ENCODE measurements around the gene SGMS1. TPM values are rescaled to one million over a fixed set of nuclear protein-coding genes. Genes with fewer than 3 reads are reported as not detected.
A peak's percentile ranks its signal among the peaks of the same experiment; 100 is the strongest.
"Not testable (repeated sequence)": the region's sequence is repeated elsewhere in the genome, so short reads cannot be mapped to it uniquely, and the experiment has no call there.

Gene SGMS1
- total RNA-seq, 1 donor = 68.0 TPM

DNA sequence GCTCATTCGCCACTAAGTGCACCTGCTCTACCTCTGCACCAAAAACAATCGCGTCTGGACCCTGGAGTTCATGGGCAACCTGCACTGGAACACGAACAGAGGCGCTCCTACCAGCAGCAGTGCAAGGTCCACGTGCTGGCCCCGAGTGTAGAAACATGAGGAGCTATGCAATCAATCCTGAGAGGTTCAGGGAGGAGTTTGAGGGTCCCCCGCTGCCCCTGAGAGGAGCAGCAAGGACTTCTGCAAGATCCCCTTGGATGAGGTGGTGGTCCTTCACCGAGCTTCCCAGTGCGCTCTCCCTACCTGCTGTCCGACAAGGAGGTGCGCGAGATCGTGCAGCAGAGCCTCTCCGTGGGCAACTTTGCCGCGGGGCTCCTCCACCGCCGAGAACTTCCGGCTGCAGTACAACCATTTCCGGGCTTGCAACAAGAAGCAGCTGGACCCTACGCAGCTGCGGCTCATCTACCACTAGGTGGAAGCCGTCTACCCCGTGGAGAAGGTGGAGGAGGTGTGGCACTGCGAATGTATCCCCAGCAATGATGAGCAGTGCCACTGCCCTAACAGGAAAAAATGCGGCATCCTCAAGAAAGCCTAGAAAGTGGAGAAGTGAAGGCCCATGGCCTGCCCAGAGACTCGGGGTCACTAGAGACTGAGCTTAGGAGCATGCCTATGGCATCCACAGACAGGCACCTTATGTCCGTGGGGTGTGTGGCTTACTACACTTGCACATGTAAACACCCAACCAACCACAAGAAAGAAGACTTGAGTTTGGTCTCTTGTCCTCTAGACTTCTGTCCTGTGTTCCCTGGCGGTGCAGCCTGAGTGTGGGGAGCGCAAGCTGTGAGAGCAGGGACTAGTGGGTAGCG lies 36.3 kb upstream of the SGMS1 start:
- H2AFZ ChIP-seq (ENCODE audit: low read length) = peak overlapping the region; percentile 82
- peak overlapping the region; percentile 51 for H3K4me2 ChIP-seq (ENCODE audit: insufficient read depth, low read length)

DNA sequence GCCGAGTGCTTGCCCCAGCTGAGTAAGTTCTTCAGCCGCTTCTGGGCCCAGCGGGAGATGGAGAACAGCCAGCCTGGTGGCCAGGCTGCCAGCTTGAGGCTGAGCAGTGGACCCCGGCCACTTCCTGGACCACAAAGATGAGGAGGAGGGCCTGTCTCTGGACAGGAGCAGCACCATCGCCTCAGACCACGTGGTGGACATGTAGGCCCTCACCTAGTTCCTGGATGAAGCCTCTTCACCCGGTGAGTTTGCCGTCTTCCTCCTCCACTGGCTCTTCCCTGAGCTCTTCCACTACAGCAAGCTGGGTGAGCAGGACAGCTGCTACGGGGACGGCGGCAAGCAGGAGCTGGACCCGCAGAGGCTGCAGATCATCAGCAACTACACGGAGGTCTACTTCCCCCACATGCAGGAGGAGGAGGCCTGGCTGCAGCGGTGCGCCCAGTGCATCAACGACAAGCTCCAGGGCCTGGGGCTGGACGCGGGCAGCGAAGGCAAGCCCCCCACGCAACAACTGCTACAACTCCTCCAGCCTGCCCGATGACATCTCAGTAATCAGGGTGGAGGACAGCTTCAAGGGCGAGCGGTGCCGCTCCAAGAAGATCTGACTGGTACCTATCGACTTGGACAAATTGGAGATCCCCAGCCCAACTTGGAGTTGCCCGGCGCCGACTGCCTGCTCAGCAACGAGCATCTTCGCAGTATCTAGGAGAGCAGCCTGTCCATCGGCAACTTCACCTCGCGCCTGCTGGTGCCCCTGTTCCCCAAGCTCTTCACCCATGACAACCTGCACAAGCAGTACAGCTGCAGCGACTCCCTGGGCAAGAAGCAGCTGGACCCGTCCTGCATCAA lies 35.5 kb upstream of the SGMS1 start:
- H3K36me3 ChIP-seq (ENCODE audit: insufficient read depth, low read length); H3K9me3 ChIP-seq (ENCODE audit: low read depth, low read length); DNase-seq (ENCODE audit: insufficient read length, low spot score, missing footprints); H3K79me2 ChIP-seq (ENCODE audit: insufficient read depth, low read length); H3K27me3 ChIP-seq (ENCODE audit: insufficient read depth, low read length); H4K20me1 ChIP-seq (ENCODE audit: insufficient read depth, low read length); H3K27ac ChIP-seq (ENCODE audit: low read depth, low read length); H3K4me1 ChIP-seq (ENCODE audit: insufficient read depth, low read length): not testable (repeated sequence)
- Histone ChIP-seq H3K4me3 (ENCODE audit: insufficient read depth, low read length) (peak overlapping the region; percentile 60), H2AFZ (ENCODE audit: low read length) (peak overlapping the region; percentile 82), H3K4me2 (ENCODE audit: insufficient read depth, low read length) (peak overlapping the region; percentile 51)

More for the DNA sequence above, 36.3 kb upstream of the SGMS1 start:
- not testable (repeated sequence) for H3K27me3 ChIP-seq (ENCODE audit: insufficient read depth, low read length); H3K9me3 ChIP-seq (ENCODE audit: low read depth, low read length); H3K4me1 ChIP-seq (ENCODE audit: insufficient read depth, low read length); H3K79me2 ChIP-seq (ENCODE audit: insufficient read depth, low read length); H3K36me3 ChIP-seq (ENCODE audit: insufficient read depth, low read length); H3K27ac ChIP-seq (ENCODE audit: low read depth, low read length); DNase-seq (ENCODE audit: insufficient read length, low spot score, missing footprints); H4K20me1 ChIP-seq (ENCODE audit: insufficient read depth, low read length)
- peak overlapping the region; percentile 60 for H3K4me3 ChIP-seq (ENCODE audit: insufficient read depth, low read length)
- peak; percentile 29 for TF ChIP-seq CTCF (IDR thresholded peaks at IDR 0.05; ENCODE audit: extremely low read depth, low read depth, low read length)

- no peak for TF ChIP-seq CTCF (IDR thresholded peaks at IDR 0.05; ENCODE audit: extremely low read depth, low read depth, low read length)
- H2AFZ ChIP-seq (ENCODE audit: low read length) = no peak overlapping the region
- no peak overlapping the region for H3K4me3 ChIP-seq (ENCODE audit: insufficient read depth, low read length)
- H3K9me3 ChIP-seq (ENCODE audit: low read depth, low read length) = no peaks in the 10 kb centered on the region
- DNase-seq (ENCODE audit: insufficient read length, low spot score, missing footprints) = no peak
- no peaks in the 10 kb centered on the region for H3K79me2 ChIP-seq (ENCODE audit: insufficient read depth, low read length)
- no peaks in the 10 kb centered on the region for H4K20me1 ChIP-seq (ENCODE audit: insufficient read depth, low read length)
- no peak overlapping the region for H3K27ac ChIP-seq (ENCODE audit: low read depth, low read length)
- H3K36me3 ChIP-seq (ENCODE audit: insufficient read depth, low read length) = no peaks in the 10 kb centered on the region
- H3K4me2 ChIP-seq (ENCODE audit: insufficient read depth, low read length) = no peak overlapping the region
- H3K4me1 ChIP-seq (ENCODE audit: insufficient read depth, low read length) = no peaks in the 10 kb centered on the region
- peaks cover 5% of the 10 kb centered on the region for H3K27me3 ChIP-seq (ENCODE audit: insufficient read depth, low read length)
These were observed 34.4 kb upstream of the SGMS1 start for GRCh38 chr10:50658165-50658564.

DNA sequence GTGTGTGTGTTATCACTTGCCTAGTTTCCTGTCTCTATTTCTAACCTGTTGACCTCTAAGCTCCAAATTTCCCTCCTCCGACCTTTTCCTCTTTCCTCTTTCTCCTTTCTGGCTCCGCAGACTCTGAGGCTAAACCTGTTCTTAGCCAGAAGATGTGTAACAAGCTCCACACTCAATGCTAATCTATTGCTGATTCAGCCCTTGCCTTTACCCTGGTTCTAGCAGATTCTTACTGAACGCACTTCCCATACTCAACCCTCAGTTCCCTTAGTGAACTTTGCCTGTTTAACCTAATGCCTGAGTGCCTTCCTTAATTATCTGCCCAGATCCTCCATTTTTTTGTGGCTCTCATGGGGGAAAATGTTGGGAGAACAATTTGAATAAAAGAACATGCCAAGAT lies 30.0 kb upstream of the SGMS1 start:
- no peak for TF ChIP-seq CTCF (IDR thresholded peaks at IDR 0.05; ENCODE audit: extremely low read depth, low read depth, low read length)
- no peaks in the 10 kb centered on the region for H3K79me2 ChIP-seq (ENCODE audit: insufficient read depth, low read length)
- H3K36me3 ChIP-seq (ENCODE audit: insufficient read depth, low read length) = no peaks in the 10 kb centered on the region
- DNase-seq (ENCODE audit: insufficient read length, low spot score, missing footprints) = no peak
- H2AFZ ChIP-seq (ENCODE audit: low read length) = no peak overlapping the region
- H3K9me3 ChIP-seq (ENCODE audit: low read depth, low read length) = no peaks in the 10 kb centered on the region
- H4K20me1 ChIP-seq (ENCODE audit: insufficient read depth, low read length) = no peaks in the 10 kb centered on the region
- no peak overlapping the region for H3K27ac ChIP-seq (ENCODE audit: low read depth, low read length)
- no peak overlapping the region for H3K4me3 ChIP-seq (ENCODE audit: insufficient read depth, low read length)
- H3K4me2 ChIP-seq (ENCODE audit: insufficient read depth, low read length) = no peak overlapping the region
- H3K27me3 ChIP-seq (ENCODE audit: insufficient read depth, low read length) = peaks cover 5% of the 10 kb centered on the region
- H3K4me1 ChIP-seq (ENCODE audit: insufficient read depth, low read length) = no peaks in the 10 kb centered on the region
